HepG2 (cell line): Measurements from ENCODE around the gene VWA7. TPM values are rescaled to one million over a fixed set of nuclear protein-coding genes. Genes with fewer than 3 reads are reported as not detected.

ENCODE experiments used
- CERS6 ChIP-seq: sonication (generic); formaldehyde crosslinking; IDR thresholded peaks from 2 replicates; pipeline ENCODE4 v1.5.0; 2020; ENCODE audit warnings: missing genetic modification reagents
- HCFC1 ChIP-seq: fragments of 150-350 bp; IDR thresholded peaks from 2 replicates; pipeline ENCODE4 v1.6.1; 2014; ENCODE audit warnings: low read depth, low read length
- HIVEP1 ChIP-seq: sonication (generic); formaldehyde crosslinking; IDR thresholded peaks from 2 replicates; pipeline ENCODE4 v1.4.0; 2020; ENCODE audit warnings: mild to moderate bottlenecking, missing genetic modification reagents
- HNRNPH1 ChIP-seq: fragments of 200-400 bp; formaldehyde crosslinking; optimal IDR thresholded peaks from 2 replicates; pipeline ENCODE3; 2017; ENCODE audit warnings: mild to moderate bottlenecking, low read depth, low read length
- HNRNPL ChIP-seq: fragments of 200-400 bp; formaldehyde crosslinking; IDR thresholded peaks from 2 replicates; pipeline ENCODE4 v1.6.1; 2017; ENCODE audit warnings: mild to moderate bottlenecking, low read depth, low read length
- MIXL1 ChIP-seq: IDR thresholded peaks from 2 replicates; pipeline ENCODE4 v1.6.1; 2016
- MTF2 ChIP-seq: sonication (generic); formaldehyde crosslinking; IDR thresholded peaks from 2 replicates; pipeline ENCODE4 v1.5.0; 2020; ENCODE audit warnings: missing genetic modification reagents, borderline replicate concordance
- PHF5A ChIP-seq: IDR thresholded peaks from one replicate; pipeline ENCODE4 v1.6.1; 2018; ENCODE audit warnings: low read depth, missing genetic modification reagents; ENCODE audit not compliant: unreplicated experiment
- SIX4 ChIP-seq: sonication (generic); formaldehyde crosslinking; IDR thresholded peaks from 2 replicates; pipeline ENCODE4 v1.4.0; 2020; ENCODE audit warnings: missing genetic modification reagents
- SOX13 ChIP-seq, 3 experiments: fragments of 450-650 bp in 1 of 3; sonication (generic) in 1 of 3; formaldehyde crosslinking in 1 of 3; IDR thresholded peaks in 2 of 3; conservative IDR thresholded peaks in 1 of 3; 2 replicates each; pipeline versions ENCODE4 v1.5.0 to v1.6.1; 2016 to 2020; ENCODE audit warnings: antibody characterized with exemption in 1 of 3, mild to moderate bottlenecking in 1 of 3, missing compliant biosample characterization in 1 of 3, missing genetic modification reagents in 1 of 3, moderate library complexity in 1 of 3
- ZNF451 ChIP-seq: sonication (generic); formaldehyde crosslinking; IDR thresholded peaks from 2 replicates; pipeline ENCODE4 v1.5.0; 2020; ENCODE audit warnings: mild to moderate bottlenecking, missing genetic modification reagents
- ZNF644 ChIP-seq: IDR thresholded peaks from 2 replicates; pipeline ENCODE4 v1.6.1; 2016; ENCODE audit warnings: low read depth
- ZNF709 ChIP-seq: sonication (generic); formaldehyde crosslinking; IDR thresholded peaks from 2 replicates; pipeline ENCODE4 v1.5.0; 2020; ENCODE audit warnings: mild to moderate bottlenecking, missing genetic modification reagents
- ZNF749 ChIP-seq: sonication (generic); formaldehyde crosslinking; IDR thresholded peaks from 2 replicates; pipeline ENCODE4 v1.8.0; 2022; ENCODE audit warnings: mild to moderate bottlenecking, missing genetic modification reagents, moderate library complexity, borderline replicate concordance
- ZNF770 ChIP-seq: sonication (generic); formaldehyde crosslinking; IDR thresholded peaks from 2 replicates; pipeline ENCODE4 v1.5.0; 2020; ENCODE audit warnings: mild to moderate bottlenecking, missing genetic modification reagents
- polyA plus RNA-seq, 8 experiments: library from polyadenylated mRNA; depleted of rRNA in 3 of 8; stranded (reverse) in 7 of 8; unstranded in 1 of 8; fragments of >200 nt; fragmentation: Illumina TruSeq in 4 of 8; extraction: Trizol in 4 of 8; gene quantifications; 2 replicates each; pipeline versions ENCODE4 v1.2.1 to v1.2.3, GENCODE V29; 2011 to 2016; ENCODE audit warnings: low read depth in 4 of 8, missing spikeins in 1 of 8, mixed read lengths in 1 of 8; ENCODE audit not compliant: insufficient read depth in 1 of 8
- total RNA-seq, 5 experiments: library from RNA; depleted of rRNA; stranded (reverse); fragments of >200 nt; fragmentation: Illumina TruSeq; extraction: Trizol; gene quantifications; 2 replicates each; pipeline ENCODE4 v1.2.3, GENCODE V29; 2016; ENCODE audit warnings: low read depth in 1 of 5
- TF ChIP-seq, protein P1 (sequence below): IDR thresholded peaks from 2 replicates; pipeline ENCODE4 v1.6.1; 2018; ENCODE audit warnings: missing genetic modification reagents
- TF ChIP-seq, protein P2 (sequence below): fragments of 450-650 bp; IDR thresholded peaks from 2 replicates; pipeline ENCODE4 v1.6.1; 2017
- TF ChIP-seq, protein P3 (sequence below): sonication (generic); formaldehyde crosslinking; IDR thresholded peaks from 2 replicates; pipeline ENCODE4 v1.4.0; 2020; ENCODE audit warnings: missing genetic modification reagents, borderline replicate concordance

VWA7 gene
- total and polyA plus RNA-seq, 2 of the 13 experiments (the other 11 are each of a cell fraction or from before 2014, with no cell fraction given) = 0.86 to 3.3 TPM

DNA sequence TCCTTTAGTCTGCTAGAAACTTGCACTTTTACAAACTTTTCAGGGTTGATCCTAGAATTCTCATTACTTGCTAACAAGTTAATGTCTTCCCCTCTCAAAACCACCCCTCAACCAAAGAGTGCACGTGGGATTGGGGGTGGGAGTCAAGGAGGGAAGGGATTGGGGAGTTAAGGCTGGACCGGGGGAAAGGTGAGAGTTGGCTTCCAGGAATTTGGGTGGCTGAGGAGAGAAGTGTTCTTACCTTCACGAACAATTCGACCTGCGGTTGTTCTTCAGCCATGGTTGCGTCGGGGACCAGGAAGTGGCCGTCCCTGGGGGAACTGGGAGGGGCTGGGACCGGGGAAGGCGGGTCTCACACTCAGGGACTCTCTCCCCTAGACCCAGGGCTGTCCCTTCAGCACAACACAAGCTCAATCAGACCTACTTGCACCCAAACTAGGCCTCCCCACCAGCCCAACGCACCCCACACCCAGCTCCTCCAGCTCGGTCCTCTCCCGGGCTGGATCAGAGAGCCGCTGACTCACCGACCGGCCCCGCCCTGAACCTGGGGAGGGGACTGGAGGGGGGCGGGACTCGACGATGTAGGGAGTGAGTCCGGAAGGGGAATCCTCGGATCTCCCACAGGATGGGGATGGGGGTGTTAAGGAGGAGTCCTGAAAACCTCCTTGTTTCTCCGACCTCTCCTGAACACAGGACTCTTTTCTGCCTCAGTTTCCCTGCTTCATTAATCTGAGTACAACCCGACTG is 40.9 kb downstream of the VWA7 start, which contains the start of gene CLIC1 (continued):
- TF ChIP-seq, protein P1, sequence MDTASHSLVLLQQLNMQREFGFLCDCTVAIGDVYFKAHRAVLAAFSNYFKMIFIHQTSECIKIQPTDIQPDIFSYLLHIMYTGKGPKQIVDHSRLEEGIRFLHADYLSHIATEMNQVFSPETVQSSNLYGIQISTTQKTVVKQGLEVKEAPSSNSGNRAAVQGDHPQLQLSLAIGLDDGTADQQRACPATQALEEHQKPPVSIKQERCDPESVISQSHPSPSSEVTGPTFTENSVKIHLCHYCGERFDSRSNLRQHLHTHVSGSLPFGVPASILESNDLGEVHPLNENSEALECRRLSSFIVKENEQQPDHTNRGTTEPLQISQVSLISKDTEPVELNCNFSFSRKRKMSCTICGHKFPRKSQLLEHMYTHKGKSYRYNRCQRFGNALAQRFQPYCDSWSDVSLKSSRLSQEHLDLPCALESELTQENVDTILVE = peak; percentile 72; the same call in 1 of the 2 replicates
- TF ChIP-seq ZNF770 (CRISPR knock-in tag) (no peak), PHF5A (CRISPR knock-in tag) (no peak), ZNF709 (CRISPR knock-in tag) (no peak), MIXL1 (CRISPR knock-in tag) (peak; percentile 38; the same call in 1 of the 2 replicates), HIVEP1 (CRISPR knock-in tag) (peak; percentile 99), HCFC1 (no peak), CERS6 (CRISPR knock-in tag) (no peak), ZNF749 (CRISPR knock-in tag) (0 out of 2 replicates have a peak, but pooled peaks have one; percentile 59), SOX13 (IDR thresholded peaks at IDR 0.05) (0 out of 2 replicates have a peak, but pooled peaks have one; percentile 45), SOX13 (CRISPR knock-in tag; conservative IDR thresholded peaks at IDR 0.05 in 1 of 2, IDR thresholded peaks at IDR 0.05 in 1 of 2) (peak in 1 of 2 experiments; percentile 74; a peak in 2 of 4 replicates), SIX4 (CRISPR knock-in tag) (0 out of 2 replicates have a peak, but pooled peaks have one; percentile 20), HNRNPL (peak; percentile 58; the same call in 1 of the 2 replicates), ZNF451 (CRISPR knock-in tag) (no peak), HNRNPH1 (peak; percentile 92), ZNF644 (CRISPR knock-in tag) (no peak), MTF2 (CRISPR knock-in tag) (0 out of 2 replicates have a peak, but pooled peaks have one; percentile 91)
- TF ChIP-seq, protein P2, sequence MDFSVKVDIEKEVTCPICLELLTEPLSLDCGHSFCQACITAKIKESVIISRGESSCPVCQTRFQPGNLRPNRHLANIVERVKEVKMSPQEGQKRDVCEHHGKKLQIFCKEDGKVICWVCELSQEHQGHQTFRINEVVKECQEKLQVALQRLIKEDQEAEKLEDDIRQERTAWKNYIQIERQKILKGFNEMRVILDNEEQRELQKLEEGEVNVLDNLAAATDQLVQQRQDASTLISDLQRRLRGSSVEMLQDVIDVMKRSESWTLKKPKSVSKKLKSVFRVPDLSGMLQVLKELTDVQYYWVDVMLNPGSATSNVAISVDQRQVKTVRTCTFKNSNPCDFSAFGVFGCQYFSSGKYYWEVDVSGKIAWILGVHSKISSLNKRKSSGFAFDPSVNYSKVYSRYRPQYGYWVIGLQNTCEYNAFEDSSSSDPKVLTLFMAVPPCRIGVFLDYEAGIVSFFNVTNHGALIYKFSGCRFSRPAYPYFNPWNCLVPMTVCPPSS = no peak
- TF ChIP-seq, protein P3, sequence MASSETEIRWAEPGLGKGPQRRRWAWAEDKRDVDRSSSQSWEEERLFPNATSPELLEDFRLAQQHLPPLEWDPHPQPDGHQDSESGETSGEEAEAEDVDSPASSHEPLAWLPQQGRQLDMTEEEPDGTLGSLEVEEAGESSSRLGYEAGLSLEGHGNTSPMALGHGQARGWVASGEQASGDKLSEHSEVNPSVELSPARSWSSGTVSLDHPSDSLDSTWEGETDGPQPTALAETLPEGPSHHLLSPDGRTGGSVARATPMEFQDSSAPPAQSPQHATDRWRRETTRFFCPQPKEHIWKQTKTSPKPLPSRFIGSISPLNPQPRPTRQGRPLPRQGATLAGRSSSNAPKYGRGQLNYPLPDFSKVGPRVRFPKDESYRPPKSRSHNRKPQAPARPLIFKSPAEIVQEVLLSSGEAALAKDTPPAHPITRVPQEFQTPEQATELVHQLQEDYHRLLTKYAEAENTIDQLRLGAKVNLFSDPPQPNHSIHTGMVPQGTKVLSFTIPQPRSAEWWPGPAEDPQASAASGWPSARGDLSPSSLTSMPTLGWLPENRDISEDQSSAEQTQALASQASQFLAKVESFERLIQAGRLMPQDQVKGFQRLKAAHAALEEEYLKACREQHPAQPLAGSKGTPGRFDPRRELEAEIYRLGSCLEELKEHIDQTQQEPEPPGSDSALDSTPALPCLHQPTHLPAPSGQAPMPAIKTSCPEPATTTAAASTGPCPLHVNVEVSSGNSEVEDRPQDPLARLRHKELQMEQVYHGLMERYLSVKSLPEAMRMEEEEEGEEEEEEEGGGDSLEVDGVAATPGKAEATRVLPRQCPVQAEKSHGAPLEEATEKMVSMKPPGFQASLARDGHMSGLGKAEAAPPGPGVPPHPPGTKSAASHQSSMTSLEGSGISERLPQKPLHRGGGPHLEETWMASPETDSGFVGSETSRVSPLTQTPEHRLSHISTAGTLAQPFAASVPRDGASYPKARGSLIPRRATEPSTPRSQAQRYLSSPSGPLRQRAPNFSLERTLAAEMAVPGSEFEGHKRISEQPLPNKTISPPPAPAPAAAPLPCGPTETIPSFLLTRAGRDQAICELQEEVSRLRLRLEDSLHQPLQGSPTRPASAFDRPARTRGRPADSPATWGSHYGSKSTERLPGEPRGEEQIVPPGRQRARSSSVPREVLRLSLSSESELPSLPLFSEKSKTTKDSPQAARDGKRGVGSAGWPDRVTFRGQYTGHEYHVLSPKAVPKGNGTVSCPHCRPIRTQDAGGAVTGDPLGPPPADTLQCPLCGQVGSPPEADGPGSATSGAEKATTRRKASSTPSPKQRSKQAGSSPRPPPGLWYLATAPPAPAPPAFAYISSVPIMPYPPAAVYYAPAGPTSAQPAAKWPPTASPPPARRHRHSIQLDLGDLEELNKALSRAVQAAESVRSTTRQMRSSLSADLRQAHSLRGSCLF = no peak
